CD4-positive, CD25-positive, alpha-beta regulatory T cell (primary cell): Measurements from ENCODE around the gene TRPV5. TPM values are rescaled to one million over a fixed set of nuclear protein-coding genes. Genes with fewer than 3 reads are reported as not detected.

ENCODE experiments used
- ATAC-seq, 2 donors: fragments of 150-1000 bp; cut with Tn5 transposase; one replicate each; pipeline ENCODE4 v1.10.0; 2021; ENCODE audit warnings: low read depth in 2 of 2, moderate number of reproducible peaks in 2 of 2, moderate library complexity in 1 of 2
- DNase-seq, 3 donors: peaks; one replicate each; pipeline versions ENCODE4 v3.0.0 to v3.0.0-alpha.2; 2012 to 2022; ENCODE audit warnings: mixed read lengths in 1 of 3
- H3K27ac ChIP-seq: one replicate; pipeline ENCODE4 v1.7.0; 2013; ENCODE audit warnings: mild to moderate bottlenecking, low read length; ENCODE audit not compliant: insufficient read depth, poor library complexity, severe bottlenecking
- H3K27me3 ChIP-seq: one replicate; pipeline ENCODE4 v1.7.0; 2013; ENCODE audit warnings: low read length; ENCODE audit not compliant: control insufficient read depth, insufficient read depth
- H3K36me3 ChIP-seq: one replicate; pipeline ENCODE4 v1.7.0; 2013; ENCODE audit warnings: mild to moderate bottlenecking, low read length, moderate library complexity; ENCODE audit not compliant: control insufficient read depth, insufficient read depth
- H3K4me1 ChIP-seq: 2 replicates; pipeline ENCODE4 v1.7.0; 2013; ENCODE audit warnings: mild to moderate bottlenecking, low read length; ENCODE audit not compliant: insufficient read depth, control insufficient read depth, poor library complexity, severe bottlenecking
- H3K4me3 ChIP-seq: one replicate; pipeline ENCODE4 v1.7.0; 2013; ENCODE audit warnings: low read depth, mild to moderate bottlenecking, low read length, moderate library complexity
- H3K9me3 ChIP-seq, 2 experiments: 1 replicate in 1 of 2; 2 replicates in 1 of 2; pipeline ENCODE4 v1.7.0; 2013; ENCODE audit warnings: low read length in 2 of 2, mild to moderate bottlenecking in 1 of 2, moderate library complexity in 1 of 2; ENCODE audit not compliant: control insufficient read depth in 2 of 2
- H3K27ac Mint-ChIP-seq, 3 donors: one replicate each; pipeline ENCODE4 v1.8.0; 2020 to 2022; ENCODE audit warnings: mild to moderate bottlenecking in 3 of 3, mixed read lengths in 3 of 3, moderate library complexity in 2 of 3
- H3K27me3 Mint-ChIP-seq: one replicate; pipeline ENCODE4 v1.8.0; 2022; ENCODE audit warnings: mild to moderate bottlenecking, mixed read lengths
- H3K36me3 Mint-ChIP-seq: one replicate; pipeline ENCODE4 v1.8.0; 2020; ENCODE audit warnings: mixed read lengths
- H3K4me1 Mint-ChIP-seq, 4 donors: one replicate each; pipeline ENCODE4 v1.8.0; 2020 to 2022; ENCODE audit warnings: mixed read lengths in 4 of 4, mild to moderate bottlenecking in 1 of 4
- H3K4me3 Mint-ChIP-seq, 4 donors: one replicate each; pipeline ENCODE4 v1.8.0; 2020 to 2022; ENCODE audit warnings: mild to moderate bottlenecking in 4 of 4, mixed read lengths in 4 of 4, moderate library complexity in 3 of 4
- H3K9me3 Mint-ChIP-seq, 7 donors: one replicate each; pipeline ENCODE4 v1.8.0; 2020 to 2022; ENCODE audit warnings: mixed read lengths in 7 of 7, mild to moderate bottlenecking in 3 of 7, moderate library complexity in 2 of 7
- polyA plus RNA-seq, 4 donors: library from polyadenylated mRNA; unstranded; fragments of 300-500 nt; fragmentation: Illumina TruSeq; gene quantifications; one replicate each; pipeline ENCODE4 v1.2.3, GENCODE V29; 2021
- total RNA-seq: library from RNA; stranded (reverse); gene quantifications from one replicate; pipeline ENCODE4 v1.2.3, GENCODE V29; 2022

The TRPV5 gene
- total and polyA plus RNA-seq, 5 donors from 2014 or later, result not detected

- ATAC-seq, result no peak
Measured at GRCh38 chr7:142890874-142891485, 42.6 kb downstream of the TRPV5 start.

DNA sequence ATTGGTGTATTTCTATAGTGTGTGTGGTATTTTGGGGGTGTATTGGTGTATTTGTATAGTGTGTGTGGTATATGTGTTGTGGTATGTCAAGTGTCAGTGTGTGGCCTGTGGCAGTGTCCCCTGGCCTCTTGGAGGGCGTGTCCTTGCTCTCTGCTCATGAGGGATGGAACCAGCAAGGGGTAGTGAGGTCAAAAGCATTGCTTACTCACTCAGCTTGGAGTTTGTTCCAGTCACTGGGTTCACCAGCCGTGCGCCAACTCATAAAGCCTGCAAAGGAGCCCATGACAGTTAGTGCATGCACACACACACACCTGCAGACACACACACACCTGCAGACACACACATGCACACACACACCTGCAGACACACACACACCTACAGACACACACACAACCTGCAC lies 43.7 kb downstream of the TRPV5 start:
- H3K27me3 ChIP-seq, result no peaks in the 10 kb centered on the region
- H3K9me3 ChIP-seq, result no peaks in the 10 kb centered on the region
- peaks cover 0 to 4% (median 0%) of the 10 kb centered on the region in 7 donors for H3K9me3 Mint-ChIP-seq
- H3K4me1 Mint-ChIP-seq, result no peaks in the 10 kb centered on the region
- H3K4me3 Mint-ChIP-seq, result no peak overlapping the region
- DNase-seq (no peak), ATAC-seq (no peak)
- H3K27me3 Mint-ChIP-seq, result peaks cover 5% of the 10 kb centered on the region
- no peak overlapping the region for H3K27ac ChIP-seq
- no peaks in the 10 kb centered on the region for H3K4me1 ChIP-seq
- no peak overlapping the region for H3K4me3 ChIP-seq
- no peak overlapping the region for H3K27ac Mint-ChIP-seq
- H3K36me3 ChIP-seq, result no peaks in the 10 kb centered on the region
- H3K36me3 Mint-ChIP-seq, result no peaks in the 10 kb centered on the region

More at GRCh38 chr7:142890874-142891485, 42.6 kb downstream of the TRPV5 start:
- Histone ChIP-seq H3K4me1 (no peaks in the 10 kb centered on the region), H3K27me3 (no peaks in the 10 kb centered on the region), H3K9me3 (no peaks in the 10 kb centered on the region), H3K36me3 (no peaks in the 10 kb centered on the region), H3K27ac (no peak overlapping the region), H3K4me3 (no peak overlapping the region)
- Mint-ChIP-seq H3K27me3 (peaks cover 10% of the 10 kb centered on the region), H3K27ac (no peak overlapping the region), H3K4me3 (no peak overlapping the region), H3K36me3 (no peaks in the 10 kb centered on the region), H3K4me1 (no peaks in the 10 kb centered on the region), H3K9me3 (peaks cover 0 to 4% (median 0%) of the 10 kb centered on the region in 7 donors)
- DNase-seq, result no peak

DNA sequence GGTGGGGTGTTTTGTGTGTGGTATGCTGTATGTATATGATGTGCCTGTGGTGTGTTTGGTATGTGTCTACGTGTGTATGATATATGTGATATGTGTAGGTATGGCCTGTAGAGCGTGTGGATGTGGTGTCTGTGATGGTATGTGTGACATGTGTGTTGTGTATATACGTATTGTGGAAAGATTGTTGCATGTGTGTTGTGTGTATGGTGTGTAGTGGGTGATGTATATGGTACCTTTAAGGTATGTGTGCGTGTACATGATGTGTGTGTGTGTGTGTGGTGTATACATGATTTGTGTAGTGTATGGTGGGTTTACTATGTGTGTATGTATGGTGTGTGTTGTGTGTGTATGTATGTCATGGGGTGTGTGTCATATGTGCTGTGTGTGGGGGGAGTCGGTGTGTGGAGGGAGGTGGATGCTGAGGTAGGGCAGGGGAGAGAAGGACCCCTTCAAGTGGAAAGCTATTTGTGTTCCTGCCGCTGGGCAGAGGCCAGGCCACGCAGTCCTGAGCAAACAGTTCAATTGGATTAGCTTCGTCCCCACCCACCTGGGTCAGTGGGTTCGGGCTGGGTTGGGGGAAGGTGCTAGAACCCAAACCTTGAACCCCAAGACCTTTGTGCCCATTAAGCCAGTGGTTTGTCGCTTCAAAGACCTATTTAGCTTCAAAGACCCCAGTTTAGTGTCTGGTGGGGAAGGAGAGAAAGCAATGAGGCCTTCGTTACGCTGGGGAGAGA lies 46.1 kb downstream of the TRPV5 start:
- no peak overlapping the region for H3K4me3 Mint-ChIP-seq
- H3K27ac Mint-ChIP-seq, result no peak overlapping the region
- H3K4me1 Mint-ChIP-seq, result no peaks in the 10 kb centered on the region
- ATAC-seq, result no peak
- Histone ChIP-seq H3K27me3 (no peaks in the 10 kb centered on the region), H3K9me3 (no peaks in the 10 kb centered on the region), H3K36me3 (no peaks in the 10 kb centered on the region), H3K4me1 (no peaks in the 10 kb centered on the region), H3K4me3 (no peak overlapping the region), H3K27ac (no peak overlapping the region)
- no peaks in the 10 kb centered on the region for H3K36me3 Mint-ChIP-seq
- H3K9me3 Mint-ChIP-seq, result peaks cover 0 to 4% (median 0%) of the 10 kb centered on the region in 7 donors
- no peak for DNase-seq
- peaks cover 2% of the 10 kb centered on the region for H3K27me3 Mint-ChIP-seq

GRCh38 chr7:142886866-142887265 lies 46.7 kb downstream of the TRPV5 start:
- no peaks in the 10 kb centered on the region for H3K9me3 ChIP-seq
- Mint-ChIP-seq H3K27ac (no peak overlapping the region), H3K27me3 (no peaks in the 10 kb centered on the region)

DNA sequence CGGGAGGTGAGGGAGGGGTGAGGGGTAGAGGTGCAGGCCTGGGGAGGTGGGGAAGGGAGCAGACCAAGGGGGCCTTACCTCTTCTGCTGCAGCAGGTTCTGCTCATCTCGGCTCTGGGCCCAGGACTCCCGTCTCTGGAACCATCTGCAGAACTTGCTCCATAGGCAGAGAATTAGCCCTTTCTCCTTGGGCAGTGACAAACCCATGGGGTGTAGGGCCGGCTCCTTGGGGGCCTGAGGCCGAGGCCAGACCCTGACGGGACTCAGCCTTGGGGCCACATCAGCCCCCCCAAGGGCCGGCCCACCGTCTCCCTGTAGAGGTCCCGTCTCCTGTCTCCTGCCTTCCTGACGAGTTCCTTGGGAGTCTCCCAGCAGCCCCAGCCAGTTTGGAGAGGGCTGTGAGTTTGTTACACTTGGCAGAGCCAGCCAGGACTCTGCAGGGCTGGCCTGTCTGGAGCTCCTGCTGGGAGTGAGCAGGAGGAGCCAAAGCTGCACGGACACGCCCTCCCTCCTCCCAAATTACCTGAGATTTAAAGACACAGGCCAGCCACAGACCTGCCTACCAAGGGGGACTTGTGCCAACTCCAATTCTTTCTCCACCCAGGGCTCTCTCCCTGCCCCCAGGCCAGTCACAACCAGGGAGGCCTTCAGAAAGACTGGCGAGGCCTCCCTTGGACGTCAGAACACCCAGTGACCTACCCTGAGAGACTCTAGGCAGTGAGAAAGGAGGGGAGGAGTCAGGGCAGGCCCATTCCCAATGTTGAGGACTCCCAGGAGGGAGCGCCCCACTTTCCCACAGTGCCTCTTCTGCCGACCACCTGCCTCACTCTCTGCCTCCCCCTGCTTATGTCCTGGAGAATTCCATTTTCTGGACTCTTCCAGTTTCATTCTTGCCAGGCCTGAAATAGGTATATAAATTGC lies 48.0 kb downstream of the TRPV5 start, which contains the start of gene TRPV6:
TRPV6 (minus strand) TSS at position 435 of the 920 bp plus-strand sequence.
- Mint-ChIP-seq H3K27me3 (peaks cover 6% of the 10 kb centered on the region), H3K4me1 (peaks cover 0 to 4% (median 2%) of the 10 kb centered on the region in 4 donors), H3K9me3 (peaks cover 0 to 4% (median 0%) of the 10 kb centered on the region in 7 donors), H3K4me3 (no peak within 1 kb of the TSS), H3K36me3 (no peaks in the 10 kb centered on the region), H3K27ac (no peak within 1 kb of the TSS)
- Histone ChIP-seq H3K4me3 (no peak within 1 kb of the TSS), H3K27me3 (no peaks in the 10 kb centered on the region), H3K27ac (no peak within 1 kb of the TSS), H3K36me3 (no peaks in the 10 kb centered on the region), H3K4me1 (peaks cover 3% of the 10 kb centered on the region), H3K9me3 (no peaks in the 10 kb centered on the region)
- ATAC-seq, result no peak
- DNase-seq, result no peak

More at GRCh38 chr7:142886866-142887265, 46.7 kb downstream of the TRPV5 start:
- Histone ChIP-seq H3K4me3 (no peak overlapping the region), H3K27me3 (no peaks in the 10 kb centered on the region), H3K36me3 (no peaks in the 10 kb centered on the region), H3K4me1 (no peaks in the 10 kb centered on the region), H3K27ac (no peak overlapping the region)
- no peaks in the 10 kb centered on the region for H3K4me1 Mint-ChIP-seq
- H3K36me3 Mint-ChIP-seq, result no peaks in the 10 kb centered on the region
- H3K4me3 Mint-ChIP-seq, result no peak overlapping the region
- H3K9me3 Mint-ChIP-seq, result peaks cover 0 to 4% (median 0%) of the 10 kb centered on the region in 7 donors
- DNase-seq (no peak), ATAC-seq (no peak)

DNA sequence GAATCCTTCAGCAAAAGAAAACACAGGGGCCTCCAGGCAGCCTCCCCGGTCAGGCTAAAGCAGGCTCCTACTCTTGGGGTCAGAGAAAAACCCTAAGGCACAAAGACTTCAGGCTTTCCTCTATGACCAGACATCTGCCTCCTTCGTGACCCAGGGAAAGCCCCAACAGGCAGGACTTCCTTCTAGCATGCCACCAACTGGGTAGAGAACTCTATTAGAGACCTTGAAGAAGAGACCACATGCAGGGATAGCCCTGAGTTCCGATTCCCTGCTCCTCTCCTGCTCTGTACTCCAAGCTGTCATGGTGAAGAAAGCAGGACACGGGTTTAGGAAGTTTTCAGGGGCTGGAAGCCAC lies 49.3 kb downstream of the TRPV5 start:
- Histone ChIP-seq H3K27ac (no peak overlapping the region), H3K36me3 (no peaks in the 10 kb centered on the region), H3K4me3 (no peak overlapping the region), H3K9me3 (no peaks in the 10 kb centered on the region), H3K4me1 (peaks cover 3% of the 10 kb centered on the region), H3K27me3 (no peaks in the 10 kb centered on the region)
- peaks cover 0 to 4% (median 2%) of the 10 kb centered on the region in 4 donors for H3K4me1 Mint-ChIP-seq
- ATAC-seq (no peak), DNase-seq (no peak)
- H3K4me3 Mint-ChIP-seq, result no peak overlapping the region
- no peaks in the 10 kb centered on the region for H3K36me3 Mint-ChIP-seq
- peaks cover 8% of the 10 kb centered on the region for H3K27me3 Mint-ChIP-seq
- H3K27ac Mint-ChIP-seq, result no peak overlapping the region
- peaks cover 0 to 3% (median 0%) of the 10 kb centered on the region in 7 donors for H3K9me3 Mint-ChIP-seq

DNA sequence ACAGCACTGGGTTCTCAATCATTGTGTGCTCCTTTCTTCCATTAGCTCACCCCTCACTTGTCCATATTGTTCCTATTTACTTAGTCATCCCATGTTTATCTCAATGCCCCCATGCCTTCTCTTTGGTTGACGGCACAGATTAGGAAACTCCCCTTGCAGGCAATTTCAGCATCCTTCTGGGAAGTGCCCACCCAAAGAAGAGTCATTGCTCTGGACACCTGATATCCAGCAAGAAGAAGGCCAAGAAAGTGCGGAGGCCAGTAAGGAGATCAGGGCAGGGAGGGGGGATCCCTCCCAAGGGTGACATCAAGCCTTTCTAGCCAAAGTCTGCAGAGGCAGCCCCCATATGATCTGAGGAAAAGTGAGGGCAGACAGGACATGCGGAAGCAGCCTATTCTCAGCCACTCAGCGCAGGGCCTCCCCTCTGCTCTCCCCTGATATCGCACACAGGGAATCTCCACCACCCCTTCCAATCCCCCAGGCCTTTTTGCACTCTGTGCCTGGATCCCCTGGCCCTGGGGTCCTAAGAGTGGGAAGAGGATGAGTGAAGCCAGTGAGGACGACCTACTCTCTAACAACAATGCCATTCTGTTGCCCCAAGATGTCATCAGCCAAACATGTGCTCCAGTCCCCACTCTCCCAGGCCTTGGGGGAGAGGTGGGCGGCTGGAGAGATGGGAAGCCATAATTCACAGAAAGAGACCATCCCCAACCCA lies 49.8 kb downstream of the TRPV5 start:
- H3K4me3 Mint-ChIP-seq, result no peak overlapping the region
- Histone ChIP-seq H3K36me3 (no peaks in the 10 kb centered on the region), H3K27me3 (no peaks in the 10 kb centered on the region), H3K9me3 (no peaks in the 10 kb centered on the region), H3K4me3 (no peak overlapping the region), H3K27ac (no peak overlapping the region), H3K4me1 (peaks cover 3% of the 10 kb centered on the region)
- no peaks in the 10 kb centered on the region for H3K36me3 Mint-ChIP-seq
- ATAC-seq (no peak), DNase-seq (no peak)
- peaks cover 8% of the 10 kb centered on the region for H3K27me3 Mint-ChIP-seq
- peaks cover 0 to 4% (median 2%) of the 10 kb centered on the region in 4 donors for H3K4me1 Mint-ChIP-seq
- no peak overlapping the region for H3K27ac Mint-ChIP-seq
- peaks cover 0 to 2% (median 0%) of the 10 kb centered on the region in 7 donors for H3K9me3 Mint-ChIP-seq
